ENCODE results near the gene AHNAK. TPM values are rescaled to one million over a fixed set of nuclear protein-coding genes. Genes with fewer than 3 reads are reported as not detected.
"Not testable (repeated sequence)": the region's sequence is repeated elsewhere in the genome, so short reads cannot be mapped to it uniquely, and the experiment has no call there.

The AHNAK gene
- total RNA-seq, 1 donor from 2014 or later = 517 TPM

GRCh38 chr11:62401356-62401755 is 145.2 kb downstream of the AHNAK start:
- DNase-seq = no peak

- no peak for DNase-seq
These were observed 145.8 kb downstream of the AHNAK start for GRCh38 chr11:62400760-62401159.

DNA sequence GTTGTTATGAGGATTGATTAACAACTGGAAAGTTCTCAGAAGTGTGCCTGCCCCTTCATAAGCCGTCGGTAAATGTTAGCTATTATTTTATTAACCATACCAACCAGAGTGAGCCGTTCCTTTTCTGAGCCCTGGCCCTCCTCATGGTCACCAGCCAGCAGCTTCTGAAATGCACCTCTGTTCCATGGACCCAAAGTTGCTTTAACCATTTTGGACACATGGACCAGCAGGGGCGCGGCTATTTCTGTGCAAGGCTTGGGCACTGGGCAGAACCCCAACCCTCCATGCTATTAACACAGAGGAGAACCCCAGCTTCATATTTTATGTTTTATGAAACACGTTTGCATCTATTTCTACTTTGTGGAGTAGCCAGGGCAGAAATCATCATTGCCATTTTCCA is 146.3 kb downstream of the AHNAK start:
- no peak for DNase-seq

DNA sequence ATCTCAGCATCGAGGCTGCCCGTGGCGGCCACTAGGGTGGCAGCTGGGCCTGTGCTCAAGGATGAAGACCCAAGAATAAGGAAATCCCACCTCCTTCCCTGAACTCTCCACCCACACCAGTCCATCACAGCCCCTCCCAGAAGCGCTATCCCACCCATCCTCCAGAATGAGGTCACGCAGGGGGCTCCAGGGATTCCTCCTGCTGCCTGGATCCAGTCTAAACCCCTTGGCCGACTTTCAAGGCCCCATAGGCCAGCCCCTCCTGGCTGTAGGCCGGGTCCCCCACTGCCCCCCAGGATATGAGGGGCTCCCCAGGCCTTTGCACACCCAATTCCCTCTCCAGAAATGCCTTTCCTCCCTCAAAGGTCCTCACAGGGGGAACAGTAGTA is 146.7 kb downstream of the AHNAK start:
- DNase-seq = no peak

- no peak for DNase-seq
These were observed 147.3 kb downstream of the AHNAK start for GRCh38 chr11:62399172-62399877.

DNA sequence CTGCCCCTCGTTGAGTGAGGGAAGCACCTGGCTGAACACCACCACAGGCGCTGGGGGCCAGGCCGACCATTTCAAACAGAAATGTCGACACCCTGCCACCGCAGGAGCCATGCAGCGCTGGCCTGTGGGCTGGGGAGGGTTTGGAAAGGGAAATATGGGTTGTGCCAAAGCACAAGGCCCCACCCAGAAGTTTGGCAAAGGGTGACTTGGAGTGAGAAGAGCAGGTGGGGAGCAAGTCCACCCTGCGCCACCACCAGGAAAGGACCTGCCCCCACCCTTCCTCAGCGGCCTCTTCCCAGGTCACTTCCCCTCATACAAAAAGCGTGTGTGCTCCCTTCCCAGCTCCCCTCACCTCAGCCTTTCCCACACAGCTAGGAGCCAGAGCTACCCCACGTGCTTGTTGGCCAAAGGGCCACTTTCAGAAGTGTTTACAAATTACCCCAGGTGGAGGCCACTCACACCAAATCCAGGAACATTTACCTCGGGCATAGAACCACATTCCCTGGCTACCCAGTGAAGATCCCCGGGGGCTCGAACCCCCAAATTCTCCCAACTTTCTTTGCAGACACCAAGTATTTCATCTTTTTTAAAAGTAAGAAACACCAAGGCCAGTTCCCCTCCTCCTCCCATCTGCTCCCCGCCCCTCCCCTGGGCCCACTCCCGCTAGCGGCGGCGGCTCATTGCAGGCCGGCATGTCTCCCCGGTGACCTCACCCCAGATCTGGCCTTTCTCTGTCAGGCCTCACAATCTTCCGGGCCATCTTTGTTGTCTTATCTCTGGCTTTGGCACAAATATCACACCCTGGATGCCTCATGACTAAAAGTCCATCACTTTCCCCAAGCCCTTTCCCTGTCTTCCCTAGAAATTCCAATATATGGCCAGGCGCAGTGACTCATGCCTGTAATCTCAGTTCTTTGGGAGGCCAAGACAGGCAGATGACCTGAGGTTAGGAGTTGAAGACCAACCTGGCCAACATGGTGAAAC is 148.3 kb downstream of the AHNAK start:
- no peak for DNase-seq

DNA sequence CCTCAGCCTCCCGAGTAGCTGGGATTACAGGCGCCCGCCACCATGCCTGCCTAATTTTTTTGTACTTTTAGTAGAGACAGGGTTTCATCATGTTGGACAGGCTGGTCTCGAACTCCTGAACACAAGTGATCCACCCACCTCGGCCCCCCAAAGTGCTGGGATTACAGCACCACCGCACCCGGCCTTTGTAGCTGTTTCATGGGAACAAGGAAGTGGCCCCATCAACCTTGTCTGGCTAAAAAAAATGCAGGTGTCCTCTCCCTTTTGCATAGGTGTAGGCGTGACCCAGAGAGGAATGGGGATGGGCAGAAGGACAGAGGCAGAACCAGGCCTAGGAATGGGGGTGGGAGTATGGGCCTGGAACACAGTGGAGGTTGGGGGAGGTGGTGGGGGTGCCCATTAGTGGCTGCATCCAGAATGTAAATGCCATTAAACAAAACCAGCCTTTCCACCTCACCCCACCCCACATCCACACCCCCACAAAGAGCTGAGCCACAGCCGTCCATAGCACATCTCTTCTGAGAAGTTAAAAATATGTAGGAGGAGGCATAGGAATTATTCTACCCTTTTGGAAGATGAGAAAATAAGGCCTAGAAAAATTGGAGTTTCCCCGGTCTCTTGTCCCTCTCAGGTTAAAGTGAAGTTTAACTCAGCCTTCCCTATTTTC is 150.6 kb downstream of the AHNAK start:
- DNase-seq = no peak

DNA sequence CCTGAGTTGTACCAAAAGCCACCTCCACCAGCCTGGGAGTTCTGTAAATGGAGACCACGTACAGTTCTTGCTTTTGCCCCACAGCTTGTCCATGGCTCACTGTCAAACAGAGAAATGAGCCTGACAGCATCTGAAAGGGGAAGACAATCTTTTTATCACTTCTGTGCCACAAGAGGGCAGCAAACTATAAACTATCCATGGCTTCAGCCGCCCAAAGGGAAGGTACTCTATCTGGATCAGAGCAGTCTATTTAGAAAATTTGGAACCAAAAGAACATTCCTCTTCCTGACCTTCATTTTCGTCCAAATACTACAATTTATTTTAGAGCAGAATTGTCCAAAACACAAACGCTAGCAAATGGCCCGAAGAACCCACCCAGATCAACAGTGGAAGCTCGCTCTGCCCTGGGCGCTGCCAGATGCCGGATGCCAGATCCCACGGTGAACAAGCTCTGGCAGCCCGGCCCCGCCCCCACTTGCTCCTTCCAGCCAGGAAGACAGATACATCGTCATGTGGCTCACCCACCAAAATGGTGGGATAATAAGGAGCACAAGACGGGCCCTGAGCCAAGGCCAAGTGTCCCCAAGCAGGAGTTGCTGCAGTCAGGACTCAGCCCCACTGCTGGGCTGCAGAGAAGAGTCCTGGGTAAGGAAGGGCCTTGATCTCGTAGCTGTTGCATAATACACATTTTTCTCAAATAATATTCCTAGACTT is 151.6 kb downstream of the AHNAK start:
- DNase-seq = peak; percentile 91

GRCh38 chr11:62393735-62394134 is 152.9 kb downstream of the AHNAK start:
- no peak for DNase-seq

- peak; percentile 15 for DNase-seq
These were observed 153.5 kb downstream of the AHNAK start for GRCh38 chr11:62393061-62393611.

DNA sequence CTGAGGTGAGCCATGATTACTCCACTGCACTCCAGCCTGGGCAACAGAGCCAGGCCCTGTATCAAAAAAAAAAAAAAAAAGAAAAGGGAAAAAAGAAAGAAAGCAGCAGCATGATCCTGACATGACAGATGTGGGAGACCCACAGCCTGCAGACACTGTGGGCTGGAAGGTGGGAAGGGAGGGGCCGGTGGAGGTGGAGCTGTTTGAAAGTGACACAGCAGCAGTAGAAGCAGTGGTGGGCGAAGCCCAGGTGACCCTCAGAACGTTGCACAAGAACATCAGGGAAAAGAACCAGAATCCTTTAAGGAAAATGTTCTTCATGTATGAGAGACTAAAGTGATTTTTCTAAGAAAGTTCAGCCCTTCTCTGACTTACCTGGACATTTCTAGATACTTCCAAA is 154.1 kb downstream of the AHNAK start:
- DNase-seq = no peak

DNA sequence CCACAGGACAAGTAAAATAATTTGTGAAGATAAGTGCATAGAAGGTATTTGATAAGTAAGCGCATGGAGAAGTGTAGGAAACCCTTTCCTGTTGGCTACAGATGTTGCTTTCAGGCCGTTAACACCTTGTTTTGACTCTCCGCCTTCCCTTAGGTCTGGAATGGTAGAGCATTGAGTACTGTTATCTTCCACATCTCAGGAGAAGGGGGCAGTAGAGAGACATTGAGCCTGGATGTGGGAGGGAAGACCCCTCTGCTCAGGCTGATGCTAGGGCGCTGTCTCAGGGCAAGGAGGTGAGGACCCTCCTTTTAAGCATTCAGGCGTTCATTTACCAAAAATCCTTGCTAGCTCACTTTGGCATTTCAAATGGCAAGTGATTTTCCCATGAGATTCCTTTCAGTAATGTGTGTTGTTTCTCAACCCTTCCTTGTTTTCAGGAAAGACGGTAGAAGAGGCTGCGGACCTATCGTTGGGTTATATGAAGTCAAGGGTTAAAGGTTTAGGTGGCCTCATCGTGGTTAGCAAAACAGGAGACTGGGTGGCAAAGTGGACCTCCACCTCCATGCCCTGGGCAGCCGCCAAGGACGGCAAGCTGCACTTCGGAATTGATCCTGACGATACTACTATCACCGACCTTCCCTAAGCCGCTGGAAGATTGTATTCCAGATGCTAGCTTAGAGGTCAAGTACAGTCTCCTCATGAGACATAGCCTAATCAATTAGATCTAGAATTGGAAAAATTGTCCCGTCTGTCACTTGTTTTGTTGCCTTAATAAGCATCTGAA is 154.8 kb downstream of the AHNAK start:
- DNase-seq = no peak

DNA sequence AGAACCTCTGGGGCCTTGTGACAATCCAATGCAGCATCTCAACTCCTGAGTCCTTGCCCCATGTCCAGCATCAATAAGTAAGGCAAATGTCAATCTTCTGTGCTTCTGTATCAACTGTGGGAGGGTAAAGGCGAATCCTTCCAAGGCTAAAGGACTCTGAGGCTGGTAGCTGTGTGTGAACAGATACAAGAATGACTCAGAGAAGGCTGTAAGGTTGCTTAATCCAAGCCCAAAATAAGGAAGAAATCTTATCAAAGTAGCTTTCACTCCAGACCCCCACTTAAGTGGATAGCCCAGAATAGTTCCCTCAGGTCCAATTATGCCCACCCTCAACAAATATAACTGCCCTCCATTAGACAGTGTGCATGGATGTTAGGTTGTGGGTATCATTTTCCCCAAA is 155.9 kb downstream of the AHNAK start:
- no peak for DNase-seq

DNA sequence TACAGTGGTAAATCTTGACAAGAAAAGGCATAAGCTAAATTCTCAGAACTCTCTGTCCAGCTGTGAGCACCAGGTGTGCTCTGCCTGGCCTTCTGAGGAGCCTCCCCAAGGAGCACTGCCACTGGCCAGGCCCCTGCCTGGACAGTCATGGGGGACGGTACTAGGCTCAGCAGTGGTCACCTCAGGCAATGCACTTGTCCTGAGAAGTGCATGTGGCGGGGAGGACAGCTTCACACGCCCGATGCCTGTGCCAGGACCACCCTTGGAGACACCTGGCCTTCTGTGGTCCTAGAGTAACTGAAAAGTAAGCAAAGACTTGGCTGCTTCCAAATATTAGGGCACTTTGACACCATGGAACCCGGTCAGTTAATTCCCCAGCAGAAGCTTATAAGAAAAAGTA is 156.4 kb downstream of the AHNAK start:
- no peak for DNase-seq

DNA sequence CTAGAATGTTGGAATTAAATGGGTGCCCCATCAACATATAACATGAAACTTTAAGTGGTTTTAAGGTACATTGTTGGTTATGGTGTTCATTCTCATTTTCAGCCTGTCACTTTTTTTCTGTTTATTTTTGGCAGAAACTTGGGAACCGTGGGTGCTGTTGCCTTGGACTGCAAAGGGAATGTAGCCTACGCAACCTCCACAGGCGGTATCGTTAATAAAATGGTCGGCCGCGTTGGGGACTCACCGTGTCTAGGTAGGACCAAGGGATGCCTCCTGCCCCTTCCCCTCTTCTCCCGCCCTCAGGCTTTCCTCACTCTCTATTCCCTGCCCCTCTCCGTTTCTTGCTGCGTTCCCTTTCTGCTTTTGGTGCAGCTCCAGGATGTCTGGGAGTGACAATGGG is 157.6 kb downstream of the AHNAK start:
- no peak for DNase-seq

GRCh38 chr11:62387381-62387780 is 159.2 kb downstream of the AHNAK start:
- DNase-seq = no peak

GRCh38 chr11:62386083-62386482 is 160.5 kb downstream of the AHNAK start:
- not testable (repeated sequence) for DNase-seq

- no peak for DNase-seq
These were observed 162.8 kb downstream of the AHNAK start for GRCh38 chr11:62383822-62384221.
